WI38 (cell line): ENCODE data around the gene PEX14.

Experiments used
- H3K4me3 ChIP-seq: 2 replicates; pipeline ENCODE4 v1.5.1; 2011; ENCODE audit warnings: low read depth, mild to moderate bottlenecking, control low read depth, low read length
- TF ChIP-seq, protein P1 (sequence below): IDR thresholded peaks from 2 replicates; pipeline ENCODE4 v1.5.1; 2012; ENCODE audit warnings: low read depth, mild to moderate bottlenecking, control low read depth, low read length

Gene PEX14

DNA sequence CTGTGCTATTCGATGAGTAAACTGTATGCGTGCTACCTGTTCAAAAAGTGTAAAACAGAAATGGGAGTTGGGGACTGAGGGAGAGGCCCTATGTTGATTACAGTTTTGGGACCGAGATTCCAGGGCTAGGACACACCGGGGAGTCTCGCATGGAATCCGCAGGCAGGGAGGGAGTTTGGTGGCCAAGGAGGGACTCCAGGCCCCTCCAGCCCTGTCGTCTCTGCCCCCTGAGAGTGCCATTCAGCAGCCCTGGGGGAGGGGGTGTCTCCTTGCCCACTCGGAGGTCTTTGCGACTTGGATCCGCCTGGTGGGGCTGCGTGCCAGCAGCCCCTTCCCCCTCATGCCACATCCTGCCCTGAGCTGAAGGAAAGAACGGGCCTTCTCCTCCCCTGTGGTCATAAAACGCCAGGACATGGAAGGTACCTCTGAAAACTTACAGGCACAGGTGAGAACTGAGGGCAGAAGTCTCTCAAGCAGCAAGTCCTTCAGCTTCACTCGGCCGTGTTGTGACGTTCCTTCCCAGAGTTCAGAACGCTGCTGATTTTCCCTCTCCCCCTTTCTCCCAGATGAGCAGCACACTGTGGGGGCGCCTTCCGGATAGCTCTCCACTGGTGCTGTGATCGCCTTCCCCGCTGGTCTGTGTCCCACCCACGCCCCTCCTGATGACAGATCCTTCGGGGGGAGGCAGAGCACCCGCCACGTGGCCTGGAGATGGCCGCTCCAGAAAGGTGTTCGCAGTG, 141.4 kb downstream of the PEX14 start:
- TF ChIP-seq, protein P1, sequence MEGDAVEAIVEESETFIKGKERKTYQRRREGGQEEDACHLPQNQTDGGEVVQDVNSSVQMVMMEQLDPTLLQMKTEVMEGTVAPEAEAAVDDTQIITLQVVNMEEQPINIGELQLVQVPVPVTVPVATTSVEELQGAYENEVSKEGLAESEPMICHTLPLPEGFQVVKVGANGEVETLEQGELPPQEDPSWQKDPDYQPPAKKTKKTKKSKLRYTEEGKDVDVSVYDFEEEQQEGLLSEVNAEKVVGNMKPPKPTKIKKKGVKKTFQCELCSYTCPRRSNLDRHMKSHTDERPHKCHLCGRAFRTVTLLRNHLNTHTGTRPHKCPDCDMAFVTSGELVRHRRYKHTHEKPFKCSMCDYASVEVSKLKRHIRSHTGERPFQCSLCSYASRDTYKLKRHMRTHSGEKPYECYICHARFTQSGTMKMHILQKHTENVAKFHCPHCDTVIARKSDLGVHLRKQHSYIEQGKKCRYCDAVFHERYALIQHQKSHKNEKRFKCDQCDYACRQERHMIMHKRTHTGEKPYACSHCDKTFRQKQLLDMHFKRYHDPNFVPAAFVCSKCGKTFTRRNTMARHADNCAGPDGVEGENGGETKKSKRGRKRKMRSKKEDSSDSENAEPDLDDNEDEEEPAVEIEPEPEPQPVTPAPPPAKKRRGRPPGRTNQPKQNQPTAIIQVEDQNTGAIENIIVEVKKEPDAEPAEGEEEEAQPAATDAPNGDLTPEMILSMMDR, result no peak

DNA sequence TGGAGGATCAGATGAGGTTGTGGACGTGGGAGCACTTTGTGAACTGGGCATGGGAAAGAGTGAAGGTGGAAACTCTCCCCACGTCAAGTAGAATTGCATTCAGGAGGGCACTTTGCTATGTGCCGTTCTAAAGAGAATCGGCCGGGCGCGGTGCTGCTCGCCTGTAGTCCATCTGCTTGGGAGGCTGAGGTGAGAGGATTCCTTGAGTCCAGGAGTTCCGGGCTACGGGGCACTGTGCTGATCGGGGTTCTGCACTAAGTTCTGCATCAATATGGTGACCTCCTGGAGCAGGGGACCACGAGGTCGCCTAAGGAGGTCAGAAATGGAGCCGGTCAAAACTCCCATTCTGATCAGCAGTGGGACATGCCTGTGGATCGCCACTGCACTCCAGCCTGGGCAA, 141.9 kb downstream of the PEX14 start:
- H3K4me3 ChIP-seq, result no peak overlapping the region
- TF ChIP-seq, protein P1, result no peak

More for the DNA sequence above, 141.4 kb downstream of the PEX14 start:
- H3K4me3 ChIP-seq, result no peak overlapping the region

DNA sequence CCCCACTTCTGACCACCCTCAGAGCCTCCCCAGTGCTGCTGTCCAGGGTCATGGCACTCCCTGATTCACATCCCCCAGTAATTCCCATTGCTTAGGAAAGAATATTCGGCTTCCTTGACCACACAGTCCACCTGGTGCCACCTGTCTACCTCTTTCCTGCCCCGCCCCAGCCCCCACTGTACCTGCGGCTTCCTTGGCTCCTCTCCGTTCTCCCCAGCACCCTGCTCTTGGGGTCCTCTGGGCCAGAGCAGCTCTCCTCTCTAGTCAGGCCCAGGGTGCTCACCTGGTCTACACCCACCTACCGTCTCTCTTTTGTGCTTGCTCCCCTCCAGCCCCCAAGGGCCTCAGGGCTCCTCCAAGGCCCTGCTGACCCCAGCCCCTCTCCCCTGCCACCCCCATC, 142.6 kb downstream of the PEX14 start:
- TF ChIP-seq, protein P1, result no peak

DNA sequence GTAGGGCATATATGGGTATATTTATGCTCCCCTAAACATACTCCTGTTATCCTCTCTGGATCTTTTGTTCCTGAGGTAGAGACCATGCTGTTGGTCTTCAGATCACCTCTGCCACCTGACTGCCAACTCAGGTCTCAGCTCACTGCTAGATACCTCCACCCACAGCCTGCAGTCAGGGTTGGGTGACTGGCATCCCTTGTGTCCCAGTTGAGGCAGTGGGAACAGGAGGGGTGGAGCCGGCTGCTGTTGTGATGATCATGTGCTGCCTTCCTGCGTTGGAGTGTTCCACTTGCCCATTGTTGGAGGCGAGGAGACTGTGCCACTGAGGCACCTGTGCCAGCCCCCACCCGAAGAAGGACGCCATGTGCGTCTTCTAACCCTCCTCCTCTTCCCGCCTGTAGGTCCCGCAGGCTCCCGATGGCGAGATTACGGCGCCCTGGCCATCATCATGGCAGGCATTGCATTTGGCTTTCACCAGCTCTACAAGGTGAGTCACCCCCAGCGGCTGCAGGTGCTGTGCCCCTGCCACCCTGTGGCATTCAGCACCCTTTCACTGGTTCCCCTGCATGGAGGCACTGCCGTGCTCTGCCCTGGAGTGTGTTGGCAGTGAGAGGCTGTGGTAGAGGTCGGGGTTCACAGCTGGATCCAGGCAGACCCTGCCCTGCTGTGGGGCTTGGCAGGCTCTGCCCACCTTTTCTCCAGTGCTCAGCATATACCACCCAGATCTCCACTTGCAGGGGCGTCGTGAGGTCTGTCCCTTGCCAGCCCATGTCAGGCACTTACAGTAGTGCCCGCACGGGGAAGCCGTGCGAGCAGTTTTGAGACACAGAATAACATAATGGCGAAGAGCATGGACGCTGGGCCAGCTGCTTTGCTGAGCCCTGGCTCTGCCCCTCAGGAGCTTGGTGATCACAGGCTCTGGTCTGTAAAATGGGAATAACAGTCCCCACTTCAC, 143.5 kb downstream of the PEX14 start:
- no peak overlapping the region for H3K4me3 ChIP-seq
- TF ChIP-seq, protein P1, result no peak

More for the DNA sequence above, 142.6 kb downstream of the PEX14 start:
- no peak overlapping the region for H3K4me3 ChIP-seq

DNA sequence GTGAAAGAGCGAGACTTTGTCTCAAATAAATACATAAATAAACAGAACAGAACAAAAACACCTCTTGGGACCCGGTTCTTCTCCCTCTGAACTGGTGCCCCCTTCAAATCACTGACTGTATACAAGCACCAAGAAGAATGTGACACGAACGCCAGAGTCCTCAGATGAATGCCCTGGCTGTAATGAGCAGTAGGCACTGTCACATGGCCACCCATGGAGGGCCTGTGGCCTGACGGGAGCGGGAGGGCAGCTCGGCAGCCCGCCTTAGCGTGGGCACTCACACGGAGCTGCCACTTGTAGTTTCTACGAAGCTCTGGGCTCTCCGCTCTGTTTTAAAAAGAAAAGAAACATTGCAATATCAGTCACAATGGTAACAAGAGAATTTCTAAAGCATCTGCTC, 146.0 kb downstream of the PEX14 start:
- TF ChIP-seq, protein P1, result no peak
- H3K4me3 ChIP-seq, result no peak overlapping the region

DNA sequence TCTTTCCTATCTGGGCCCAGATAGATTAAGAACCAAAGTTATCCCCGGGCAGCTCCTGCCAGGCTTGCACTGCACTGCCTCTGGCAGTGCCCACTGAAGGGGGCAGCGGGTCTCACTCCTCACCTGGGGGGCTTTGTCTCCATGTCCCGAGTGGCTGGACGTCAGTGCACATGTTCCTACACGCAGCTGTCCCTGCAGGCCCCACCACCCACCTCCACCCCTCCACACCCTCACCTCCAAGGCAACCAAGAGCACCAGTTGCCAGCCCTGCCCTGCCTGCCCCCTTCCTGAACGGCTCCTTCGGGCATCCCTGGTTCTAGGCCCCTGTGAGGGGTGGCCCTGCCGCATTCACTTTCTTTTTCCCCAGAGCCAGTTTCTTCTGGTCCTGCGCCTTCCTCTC, 147.2 kb downstream of the PEX14 start:
- TF ChIP-seq, protein P1, result no peak
- no peak overlapping the region for H3K4me3 ChIP-seq
